ENCODE results near the gene ATP7B.

ATP7B gene

DNA sequence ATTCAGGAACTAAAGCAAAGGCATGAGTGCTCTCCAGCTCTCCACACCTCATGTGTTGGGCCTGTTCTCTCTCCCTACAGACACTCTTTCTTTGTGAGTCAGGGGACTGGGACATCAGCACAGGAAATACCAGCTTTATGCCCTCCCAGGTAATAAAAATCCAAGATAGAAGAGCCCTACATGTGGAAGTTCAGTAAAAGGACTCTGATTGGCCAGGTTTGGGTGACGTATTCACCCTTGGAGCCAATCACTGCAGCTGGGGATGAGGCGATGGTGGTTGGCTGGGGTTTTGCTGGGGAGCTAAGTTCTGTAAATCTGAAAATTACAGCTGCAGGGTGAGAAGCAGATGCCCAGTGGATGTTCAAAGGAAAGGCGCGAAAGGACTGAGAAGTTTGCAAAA lies 117.0 kb downstream of the ATP7B start:
- no peak for DNase-seq (ENCODE audit: low spot score)

DNA sequence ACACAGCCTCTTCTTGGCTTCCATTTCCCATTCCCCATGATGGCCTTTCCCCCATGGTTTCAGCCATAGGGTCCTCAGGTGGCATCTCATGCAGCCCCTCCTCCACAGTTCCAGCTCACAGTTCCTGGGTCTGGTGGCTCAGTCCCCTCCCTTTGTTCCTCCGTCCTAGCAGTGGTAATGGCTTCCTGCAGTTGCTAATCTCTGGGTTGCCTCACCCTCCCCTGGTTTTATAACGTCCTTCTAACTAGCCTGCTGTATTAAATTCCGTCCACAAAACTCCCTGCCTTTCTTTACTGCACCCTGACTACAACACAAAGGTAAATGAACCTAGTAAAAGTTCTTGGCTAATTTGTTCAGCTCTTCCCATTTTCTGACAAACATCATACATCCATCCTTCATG lies 118.6 kb downstream of the ATP7B start:
- no peak for DNase-seq (ENCODE audit: low spot score)

DNA sequence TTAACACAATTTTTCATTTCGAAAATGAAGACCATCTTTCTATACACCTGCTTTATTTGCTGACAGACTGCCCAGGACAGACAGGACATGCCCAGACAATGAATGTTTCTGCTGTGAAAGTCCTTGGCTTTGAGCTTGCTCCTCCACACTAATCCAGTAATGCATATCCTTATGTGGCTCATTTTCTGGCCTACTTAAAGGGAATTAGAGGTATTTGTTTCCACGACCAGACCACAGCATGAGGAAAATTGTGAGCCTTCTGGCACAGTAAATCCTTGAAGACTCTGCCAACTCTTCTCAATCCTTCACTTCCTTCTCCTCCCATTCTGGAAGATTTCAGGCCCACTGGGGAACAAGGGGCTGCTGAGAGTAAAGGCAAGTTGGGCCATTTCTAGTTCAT lies 123.8 kb downstream of the ATP7B start:
- peak; percentile 74 for DNase-seq (ENCODE audit: low spot score)

DNA sequence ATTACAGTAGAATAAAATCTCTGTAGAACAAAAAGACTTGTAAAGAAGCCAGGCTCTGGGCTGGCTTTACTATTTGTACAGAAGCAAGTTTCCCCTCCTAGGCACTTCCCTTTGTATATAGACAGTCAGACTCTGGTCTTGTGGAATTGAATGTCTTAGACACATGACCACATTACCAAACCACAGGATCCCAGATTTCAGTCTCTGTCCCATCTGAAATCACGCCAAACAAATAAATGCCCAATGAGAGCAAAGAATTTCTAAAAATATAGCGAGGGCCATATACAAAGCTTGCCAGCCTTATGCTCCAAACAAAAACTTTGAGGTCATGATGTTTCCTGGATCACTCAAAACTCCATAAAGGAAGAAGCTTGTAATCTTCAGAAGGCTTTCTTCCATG lies 125.6 kb downstream of the ATP7B start:
- no peak for DNase-seq (ENCODE audit: low spot score)

DNA sequence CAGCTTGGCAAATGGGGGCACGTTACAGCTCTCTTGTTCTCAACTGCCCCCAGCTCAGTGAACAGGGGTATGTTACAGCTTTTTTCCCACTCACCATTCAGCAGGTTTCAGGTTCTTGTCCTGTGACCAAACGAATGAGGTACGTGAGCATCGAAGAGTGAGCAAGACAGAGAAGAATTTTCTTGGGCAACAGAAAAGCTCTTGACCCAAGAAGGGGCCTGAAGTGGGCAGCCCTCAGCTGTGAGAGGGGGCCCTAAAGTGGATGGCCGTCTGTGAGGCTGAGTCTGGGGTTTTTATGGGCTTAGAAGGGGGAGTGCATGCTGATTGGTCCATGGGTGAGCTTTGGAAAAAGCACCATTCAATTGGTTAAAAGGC lies 128.0 kb downstream of the ATP7B start:
- no peak for DNase-seq (ENCODE audit: low spot score)
